Measurements from ENCODE around the gene PTCD2. TPM values are rescaled to one million over a fixed set of nuclear protein-coding genes. Genes with fewer than 3 reads are reported as not detected.

Gene PTCD2
- total and polyA plus RNA-seq, 3 experiments from 2014 or later: 2.6 to 15.0 (median 14.0) TPM

GRCh38 chr5:72328172-72328571 is 8.0 kb downstream of the PTCD2 start:
- Histone ChIP-seq H3K27ac (ENCODE audit: low read depth, low read length) (no peak overlapping the region), H3K27me3 (ENCODE audit: insufficient read depth, low read length, poor library complexity, severe bottlenecking) (no peaks in the 10 kb centered on the region), H3K9me3 (ENCODE audit: low read length) (no peaks in the 10 kb centered on the region), H3K4me1 (ENCODE audit: insufficient read depth, low read length) (no peaks in the 10 kb centered on the region), H3K4me3 (ENCODE audit: low read length) (no peak overlapping the region), H3K36me3 (ENCODE audit: insufficient read depth, low read length) (peaks cover 8% of the 10 kb centered on the region)
- ChIA-PET CTCF (no interaction called here), POLR2A (no interaction called here)
- no peak for DNase-seq
- H3K9me3 Mint-ChIP-seq: no peaks in the 10 kb centered on the region
- H3K4me3 Mint-ChIP-seq: no peak overlapping the region
- H3K36me3 Mint-ChIP-seq: peaks cover 26 to 74% (median 45%) of the 10 kb centered on the region in 3 donors
- peaks cover 0 to 4% (median 4%) of the 10 kb centered on the region in 3 donors for H3K4me1 Mint-ChIP-seq
- no peaks in the 10 kb centered on the region for H3K27me3 Mint-ChIP-seq
- H3K27ac Mint-ChIP-seq: no peak overlapping the region

DNA sequence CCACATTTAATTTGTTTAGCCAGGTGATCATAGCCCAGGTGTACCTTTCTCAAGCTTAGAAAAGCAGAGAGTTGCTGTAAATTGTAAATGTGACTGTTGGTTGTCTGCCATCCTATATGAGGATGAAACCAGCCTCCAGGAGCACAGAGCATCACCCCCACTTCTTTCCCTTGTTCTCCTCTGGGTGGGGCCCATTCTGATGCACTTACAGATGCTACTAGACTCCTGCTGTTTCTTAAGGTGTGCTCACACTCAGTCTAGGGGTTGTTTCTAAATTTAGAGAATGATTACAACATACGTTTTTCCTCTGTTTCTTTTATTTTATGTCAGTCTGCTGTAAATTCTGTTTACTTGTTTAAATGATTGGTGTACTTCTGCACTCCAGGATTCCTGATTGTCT is 10.5 kb downstream of the PTCD2 start:
- ChIA-PET POLR2A (no interaction called here), CTCF (no interaction called here)
- no peaks in the 10 kb centered on the region for H3K27me3 Mint-ChIP-seq

DNA sequence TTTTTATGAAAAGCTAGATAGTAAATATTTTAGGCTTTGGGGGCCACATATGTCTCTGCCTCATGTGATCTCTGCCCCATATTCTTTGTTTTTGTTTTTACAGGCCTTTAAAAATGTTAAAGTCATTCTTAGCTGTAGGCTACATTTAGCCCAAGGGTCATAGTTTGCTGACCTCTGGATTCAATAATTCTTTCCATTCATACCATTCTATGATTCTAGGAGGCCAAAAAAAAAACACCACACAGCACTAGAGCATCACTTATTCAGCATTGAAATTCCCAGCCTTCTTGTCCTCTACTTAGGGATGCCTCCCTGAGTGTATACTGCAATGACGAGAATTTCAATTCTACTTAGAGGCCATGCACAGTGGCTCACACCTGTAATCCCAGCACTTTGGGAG is 17.0 kb downstream of the PTCD2 start:
- Mint-ChIP-seq H3K36me3 (peaks cover 13 to 59% (median 23%) of the 10 kb centered on the region in 3 donors), H3K27ac (no peak overlapping the region), H3K4me1 (no peaks in the 10 kb centered on the region), H3K9me3 (no peaks in the 10 kb centered on the region), H3K4me3 (no peak overlapping the region), H3K27me3 (no peaks in the 10 kb centered on the region)
- Histone ChIP-seq H3K36me3 (ENCODE audit: insufficient read depth, low read length) (peaks cover 10% of the 10 kb centered on the region), H3K9me3 (ENCODE audit: low read length) (no peaks in the 10 kb centered on the region), H3K4me1 (ENCODE audit: insufficient read depth, low read length) (no peaks in the 10 kb centered on the region), H3K27ac (ENCODE audit: low read depth, low read length) (no peak overlapping the region), H3K4me3 (ENCODE audit: low read length) (no peak overlapping the region), H3K27me3 (ENCODE audit: insufficient read depth, low read length, poor library complexity, severe bottlenecking) (no peaks in the 10 kb centered on the region)
- POLR2A ChIA-PET: no interaction called here
- no peak for DNase-seq
- CTCF ChIA-PET: interaction anchor here (1.0 kb wide), 1 partner anchor 17 kb away, joined by 3 read pairs; the partner anchor contains the start of genes MRPS27 and PTCD2

More for the DNA sequence above, 10.5 kb downstream of the PTCD2 start:
- Mint-ChIP-seq H3K4me3 (no peak overlapping the region), H3K9me3 (no peaks in the 10 kb centered on the region), H3K36me3 (peaks cover 22 to 64% (median 41%) of the 10 kb centered on the region in 3 donors), H3K4me1 (no peaks in the 10 kb centered on the region), H3K27ac (no peak overlapping the region)
- Histone ChIP-seq H3K9me3 (ENCODE audit: low read length) (no peaks in the 10 kb centered on the region), H3K4me3 (ENCODE audit: low read length) (no peak overlapping the region), H3K27ac (ENCODE audit: low read depth, low read length) (no peak overlapping the region), H3K4me1 (ENCODE audit: insufficient read depth, low read length) (no peaks in the 10 kb centered on the region), H3K36me3 (ENCODE audit: insufficient read depth, low read length) (peaks cover 8% of the 10 kb centered on the region), H3K27me3 (ENCODE audit: insufficient read depth, low read length, poor library complexity, severe bottlenecking) (no peaks in the 10 kb centered on the region)
- DNase-seq: no peak

- Histone ChIP-seq H3K4me3 (ENCODE audit: low read length) (no peak overlapping the region), H3K9me3 (ENCODE audit: low read length) (no peaks in the 10 kb centered on the region), H3K36me3 (ENCODE audit: insufficient read depth, low read length) (peaks cover 15% of the 10 kb centered on the region), H3K4me1 (ENCODE audit: insufficient read depth, low read length) (no peaks in the 10 kb centered on the region), H3K27me3 (ENCODE audit: insufficient read depth, low read length, poor library complexity, severe bottlenecking) (no peaks in the 10 kb centered on the region), H3K27ac (ENCODE audit: low read depth, low read length) (no peak overlapping the region)
- no peak for DNase-seq
- no peaks in the 10 kb centered on the region for H3K9me3 Mint-ChIP-seq
- ChIA-PET POLR2A (no interaction called here), CTCF (no interaction called here)
- H3K27me3 Mint-ChIP-seq: no peaks in the 10 kb centered on the region
- no peak overlapping the region for H3K4me3 Mint-ChIP-seq
- peaks cover 24 to 67% (median 26%) of the 10 kb centered on the region in 3 donors for H3K36me3 Mint-ChIP-seq
- no peak overlapping the region for H3K27ac Mint-ChIP-seq
- no peaks in the 10 kb centered on the region for H3K4me1 Mint-ChIP-seq
Observed at GRCh38 chr5:72338689-72339209, 18.6 kb downstream of the PTCD2 start.

- peaks cover 5% of the 10 kb centered on the region for H3K36me3 ChIP-seq (ENCODE audit: insufficient read depth, low read length)
Observed at GRCh38 chr5:72346398-72346797, 26.2 kb downstream of the PTCD2 start.

GRCh38 chr5:72347801-72348308 is 27.7 kb downstream of the PTCD2 start:
- no peak overlapping the region for H3K4me3 Mint-ChIP-seq
- peak overlapping the region in 1 of 8 donors; percentile 26 for H3K27ac Mint-ChIP-seq
- DNase-seq: no peak
- ChIA-PET POLR2A (no interaction called here), CTCF (no interaction called here)
- peaks cover 12 to 37% (median 36%) of the 10 kb centered on the region in 3 donors for H3K36me3 Mint-ChIP-seq
- no peaks in the 10 kb centered on the region for H3K4me1 ChIP-seq (ENCODE audit: insufficient read depth, low read length)
- peaks cover 5% of the 10 kb centered on the region for H3K36me3 ChIP-seq (ENCODE audit: insufficient read depth, low read length)
- no peaks in the 10 kb centered on the region for H3K27me3 Mint-ChIP-seq
- H3K27me3 ChIP-seq (ENCODE audit: insufficient read depth, low read length, poor library complexity, severe bottlenecking): no peaks in the 10 kb centered on the region
- H3K27ac ChIP-seq (ENCODE audit: low read depth, low read length): no peak overlapping the region
- H3K4me1 Mint-ChIP-seq: no peaks in the 10 kb centered on the region
- no peaks in the 10 kb centered on the region for H3K9me3 ChIP-seq (ENCODE audit: low read length)
- H3K4me3 ChIP-seq (ENCODE audit: low read length): no peak overlapping the region
- no peaks in the 10 kb centered on the region for H3K9me3 Mint-ChIP-seq

More at GRCh38 chr5:72346398-72346797, 26.2 kb downstream of the PTCD2 start:
- Mint-ChIP-seq H3K9me3 (no peaks in the 10 kb centered on the region), H3K27me3 (no peaks in the 10 kb centered on the region), H3K36me3 (peaks cover 14 to 46% (median 38%) of the 10 kb centered on the region in 3 donors), H3K4me1 (no peaks in the 10 kb centered on the region), H3K27ac (no peak overlapping the region), H3K4me3 (no peak overlapping the region)
- no peaks in the 10 kb centered on the region for H3K27me3 ChIP-seq (ENCODE audit: insufficient read depth, low read length, poor library complexity, severe bottlenecking)
- H3K4me1 ChIP-seq (ENCODE audit: insufficient read depth, low read length): no peaks in the 10 kb centered on the region
- no peak for DNase-seq
- CTCF ChIA-PET: no interaction called here
- no peak overlapping the region for H3K27ac ChIP-seq (ENCODE audit: low read depth, low read length)
- POLR2A ChIA-PET: no interaction called here
- H3K4me3 ChIP-seq (ENCODE audit: low read length): no peak overlapping the region
- no peaks in the 10 kb centered on the region for H3K9me3 ChIP-seq (ENCODE audit: low read length)

GRCh38 chr5:72351376-72351775 is 31.2 kb downstream of the PTCD2 start:
- no peak overlapping the region for H3K4me3 ChIP-seq (ENCODE audit: low read length)
- DNase-seq: no peak
- Mint-ChIP-seq H3K27me3 (no peaks in the 10 kb centered on the region), H3K36me3 (peaks cover 0 to 22% (median 15%) of the 10 kb centered on the region in 3 donors), H3K4me3 (no peak overlapping the region), H3K4me1 (no peaks in the 10 kb centered on the region), H3K9me3 (no peaks in the 10 kb centered on the region), H3K27ac (no peak overlapping the region)
- H3K27ac ChIP-seq (ENCODE audit: low read depth, low read length): no peak overlapping the region
- no peaks in the 10 kb centered on the region for H3K9me3 ChIP-seq (ENCODE audit: low read length)
- no peaks in the 10 kb centered on the region for H3K27me3 ChIP-seq (ENCODE audit: insufficient read depth, low read length, poor library complexity, severe bottlenecking)
- no peaks in the 10 kb centered on the region for H3K4me1 ChIP-seq (ENCODE audit: insufficient read depth, low read length)
- H3K36me3 ChIP-seq (ENCODE audit: insufficient read depth, low read length): no peaks in the 10 kb centered on the region
- POLR2A ChIA-PET: no interaction called here
- CTCF ChIA-PET: no interaction called here

- H3K27me3 Mint-ChIP-seq: no peaks in the 10 kb centered on the region
- H3K36me3 Mint-ChIP-seq: peaks cover 0 to 21% (median 10%) of the 10 kb centered on the region in 3 donors
- Histone ChIP-seq H3K4me3 (ENCODE audit: low read length) (no peak overlapping the region), H3K4me1 (ENCODE audit: insufficient read depth, low read length) (no peaks in the 10 kb centered on the region), H3K27me3 (ENCODE audit: insufficient read depth, low read length, poor library complexity, severe bottlenecking) (no peaks in the 10 kb centered on the region), H3K36me3 (ENCODE audit: insufficient read depth, low read length) (no peaks in the 10 kb centered on the region), H3K27ac (ENCODE audit: low read depth, low read length) (no peak overlapping the region), H3K9me3 (ENCODE audit: low read length) (no peaks in the 10 kb centered on the region)
- POLR2A ChIA-PET: no interaction called here
- H3K4me3 Mint-ChIP-seq: no peak overlapping the region
- H3K27ac Mint-ChIP-seq: no peak overlapping the region
- no peaks in the 10 kb centered on the region for H3K9me3 Mint-ChIP-seq
- no peak for DNase-seq
- CTCF ChIA-PET: no interaction called here
- H3K4me1 Mint-ChIP-seq: no peaks in the 10 kb centered on the region
Observed at GRCh38 chr5:72352616-72353015, 32.4 kb downstream of the PTCD2 start.

Measured in CD8-positive, alpha-beta memory T cell (primary cell).